ENCODE measurements around the gene TNFRSF18.
"Not testable (repeated sequence)": the region's sequence is repeated elsewhere in the genome, so short reads cannot be mapped to it uniquely, and the experiment has no call there.

TNFRSF18 gene, protein sequence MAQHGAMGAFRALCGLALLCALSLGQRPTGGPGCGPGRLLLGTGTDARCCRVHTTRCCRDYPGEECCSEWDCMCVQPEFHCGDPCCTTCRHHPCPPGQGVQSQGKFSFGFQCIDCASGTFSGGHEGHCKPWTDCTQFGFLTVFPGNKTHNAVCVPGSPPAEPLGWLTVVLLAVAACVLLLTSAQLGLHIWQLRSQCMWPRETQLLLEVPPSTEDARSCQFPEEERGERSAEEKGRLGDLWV

DNA sequence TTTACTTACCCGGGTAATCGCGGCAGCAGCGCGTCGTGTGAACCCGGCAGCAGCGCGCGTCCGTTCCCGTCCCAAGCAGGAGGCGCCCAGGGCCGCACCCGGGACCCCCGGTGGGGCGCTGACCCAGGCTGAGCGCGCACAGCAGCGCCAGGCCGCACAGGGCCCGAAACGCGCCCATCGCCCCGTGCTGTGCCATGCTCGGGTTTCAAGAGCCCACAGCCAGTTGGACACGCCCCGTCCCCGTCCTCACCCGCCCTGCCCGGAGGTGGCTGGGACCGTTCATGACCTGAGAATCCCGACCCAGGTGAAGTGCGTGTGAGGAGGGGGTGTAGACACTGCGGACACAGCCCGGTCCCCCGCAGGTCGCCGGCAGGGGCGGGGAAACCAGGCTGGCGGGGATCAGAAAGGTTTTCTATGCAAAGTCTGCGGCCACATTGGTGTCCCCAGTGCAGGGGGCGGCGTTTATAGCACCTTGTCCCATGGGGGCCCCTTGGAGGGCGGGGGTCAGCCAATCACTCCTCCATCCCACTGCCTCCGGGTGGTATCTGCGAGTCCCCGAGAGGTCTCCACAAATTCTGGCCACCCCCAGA lies at the start of gene TNFRSF18:
Gene TNFRSF18, minus strand, starts transcription at position 217 of the 590 bp plus-strand sequence. Its CDS starts 21 bp downstream, at position 196.
- no peak for DNase-seq

DNA sequence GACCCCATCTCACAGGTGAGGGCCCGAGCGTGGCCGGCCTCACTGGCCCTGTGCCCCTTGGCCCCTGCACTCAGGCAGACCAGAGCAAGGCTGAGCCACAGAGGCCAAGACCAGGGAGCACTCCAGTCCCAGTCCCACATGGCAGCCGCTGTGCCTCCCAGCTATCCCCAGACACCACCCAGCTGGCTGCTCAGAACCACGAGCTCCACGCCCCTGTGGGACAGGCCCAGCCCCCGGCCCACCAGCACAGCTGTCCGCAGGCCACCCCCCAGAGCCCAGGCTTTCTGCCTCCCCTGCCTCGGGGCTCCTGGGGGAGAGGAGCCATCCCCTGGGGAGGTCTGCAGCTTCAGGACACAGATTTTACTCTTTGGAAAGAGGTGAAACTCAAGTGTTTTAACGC lies 49.2 kb upstream of the TNFRSF18 start:
- no peak for DNase-seq

DNA sequence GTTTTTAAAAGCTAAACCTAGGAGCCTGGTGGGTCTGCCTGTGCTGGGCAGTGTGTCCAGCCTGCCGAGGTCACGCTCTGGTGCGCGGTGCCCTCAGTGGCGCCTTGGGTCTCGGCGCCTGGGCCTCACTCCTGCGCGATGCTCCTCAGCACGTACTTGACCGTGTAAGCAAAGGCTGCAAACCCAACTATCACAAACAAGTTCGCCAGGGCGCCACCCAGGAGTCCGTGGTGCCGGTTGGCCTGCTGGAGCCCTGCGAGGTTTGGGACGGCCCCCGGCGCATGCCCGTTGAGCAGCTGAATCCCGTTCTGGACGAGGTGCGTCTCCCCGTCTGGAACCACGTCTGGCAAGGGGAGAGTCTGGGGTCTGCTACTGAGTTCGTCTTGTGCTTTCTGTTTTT lies 48.7 kb upstream of the TNFRSF18 start:
- DNase-seq: no peak

DNA sequence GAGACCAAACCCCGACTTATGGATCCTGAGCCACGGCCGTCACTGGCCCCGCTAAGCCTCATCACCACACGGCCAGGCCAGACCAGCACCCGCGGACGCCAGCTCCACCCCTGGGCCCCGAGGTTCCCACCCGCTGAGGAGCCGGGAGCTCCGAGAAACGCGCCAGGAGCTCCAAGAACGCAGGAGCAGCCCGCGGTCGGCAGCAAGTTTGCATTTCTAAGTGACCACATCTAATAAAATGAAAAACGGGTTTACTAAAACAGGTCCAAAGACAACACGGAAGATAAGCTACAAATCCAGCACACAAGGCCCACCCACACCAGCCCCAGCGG lies 48.2 kb upstream of the TNFRSF18 start:
- DNase-seq: no peak

DNA sequence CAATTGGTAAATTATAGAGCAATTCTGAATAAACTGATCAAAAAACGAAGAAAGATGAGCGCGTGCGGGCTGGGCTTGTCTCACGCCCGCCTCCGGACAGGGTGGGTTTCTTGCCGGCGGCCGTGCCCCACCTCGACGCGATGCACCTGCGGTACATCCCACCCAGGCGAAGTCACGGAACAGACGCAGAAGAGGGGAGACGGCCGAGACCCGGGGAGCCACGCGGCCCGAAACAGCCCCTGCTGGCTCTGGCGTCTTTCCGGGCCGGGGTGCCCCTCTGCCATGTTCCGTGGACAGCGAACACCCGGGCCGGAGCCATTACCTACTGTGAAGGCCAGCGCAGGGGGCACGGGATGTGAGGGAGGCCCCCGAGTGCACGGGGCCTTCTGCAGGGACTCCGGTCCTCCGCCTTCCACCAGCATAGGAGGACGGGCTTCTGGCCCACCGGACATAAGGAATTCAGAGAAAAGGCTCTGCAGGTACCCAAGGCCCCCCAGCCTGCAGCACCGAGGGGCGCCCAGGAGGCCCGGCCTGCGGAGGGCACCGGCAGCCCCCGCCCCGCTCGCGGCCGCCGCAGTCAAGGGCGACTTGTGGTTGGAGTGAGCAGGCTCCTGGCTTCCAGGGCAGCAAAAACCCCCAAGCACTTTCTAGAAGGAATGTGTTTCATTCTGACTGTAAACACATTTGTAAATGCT lies 47.7 kb upstream of the TNFRSF18 start:
- no peak for DNase-seq

DNA sequence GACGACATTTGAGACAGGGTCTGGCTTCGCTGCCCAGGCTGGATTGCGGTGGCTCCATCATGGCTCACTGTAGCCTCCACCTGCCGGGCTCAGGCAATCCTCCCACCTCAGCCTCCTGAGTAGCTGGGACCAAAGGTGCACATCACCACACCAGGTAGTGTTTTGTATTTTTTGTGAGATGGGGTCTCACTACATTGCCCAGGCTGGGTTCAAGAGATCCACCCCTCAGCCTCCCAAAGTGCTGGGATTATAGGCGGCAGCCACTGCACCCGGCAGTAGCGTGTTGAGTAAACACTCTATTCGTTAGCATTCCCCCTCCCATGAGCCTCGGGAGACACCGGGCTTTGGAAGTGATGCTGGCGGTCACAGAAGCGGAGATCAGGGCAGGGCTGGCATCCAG lies 46.9 kb upstream of the TNFRSF18 start:
- DNase-seq: no peak

DNA sequence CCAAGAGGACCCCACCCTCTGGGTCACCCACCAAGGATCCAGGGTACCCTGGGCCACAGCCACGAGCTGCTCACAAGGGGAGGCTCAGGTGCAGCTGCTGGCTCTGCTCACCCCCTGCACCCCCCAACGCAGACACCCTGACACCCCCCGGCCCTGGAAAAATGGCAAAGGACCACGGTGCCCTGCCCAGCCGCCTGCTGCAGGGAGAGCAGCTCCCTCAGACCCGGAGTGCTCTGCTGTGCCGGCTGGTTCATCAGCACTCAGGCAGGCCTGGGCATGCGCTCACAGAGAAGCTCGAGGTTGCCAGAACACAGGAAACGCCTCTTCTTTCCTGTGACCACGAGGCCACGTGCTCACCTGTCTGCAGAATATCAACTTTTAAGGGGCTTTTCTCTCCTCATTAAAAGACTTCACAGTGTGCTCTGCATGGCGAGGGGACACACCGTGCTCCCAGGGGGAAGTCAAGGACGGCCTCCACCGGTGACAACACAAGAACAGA lies 44.4 kb upstream of the TNFRSF18 start:
- no peak for DNase-seq

DNA sequence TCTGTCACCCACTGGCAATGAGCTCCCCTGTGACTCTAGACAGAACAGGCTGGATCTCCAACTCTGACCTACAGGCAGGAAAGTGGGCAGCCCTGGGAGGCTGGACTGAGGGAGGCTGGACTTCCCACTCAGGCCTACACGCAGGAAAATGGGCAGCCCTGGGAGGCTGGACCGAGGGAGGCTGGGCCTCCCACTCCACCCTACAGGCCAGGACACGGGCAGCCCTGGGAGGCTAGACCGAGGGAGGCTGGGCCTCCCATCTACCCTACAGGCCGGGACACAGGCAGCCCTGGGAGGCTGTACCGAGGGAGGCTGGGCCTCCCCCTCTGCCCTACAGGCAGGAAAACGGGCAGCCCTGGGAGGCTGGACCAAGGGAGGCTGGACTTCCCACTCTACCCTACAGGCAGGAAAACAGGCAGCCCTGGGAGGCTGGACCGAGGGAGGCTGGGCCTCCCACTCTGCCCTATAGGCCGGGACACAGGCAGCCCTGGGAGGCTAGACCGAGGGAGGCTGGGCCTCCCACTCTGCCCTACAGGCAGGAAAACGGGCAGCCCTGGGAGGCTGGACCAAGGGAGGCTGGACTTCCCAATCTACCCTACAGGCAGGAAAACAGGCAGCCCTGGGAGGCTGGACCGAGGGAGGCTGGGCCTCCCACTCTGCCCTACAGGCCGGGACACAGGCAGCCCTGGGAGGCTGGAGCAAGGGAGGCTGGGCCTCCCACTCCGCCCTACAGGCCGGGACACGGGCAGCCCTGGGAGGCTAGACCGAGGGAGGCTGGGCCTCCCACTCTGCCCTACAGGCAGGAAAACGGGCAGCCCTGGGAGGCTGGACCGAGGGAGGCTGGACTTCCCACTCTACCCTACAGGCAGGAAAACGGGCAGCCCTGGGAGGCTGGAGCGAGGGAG lies 41.9 kb upstream of the TNFRSF18 start:
- DNase-seq: not testable (repeated sequence)

DNA sequence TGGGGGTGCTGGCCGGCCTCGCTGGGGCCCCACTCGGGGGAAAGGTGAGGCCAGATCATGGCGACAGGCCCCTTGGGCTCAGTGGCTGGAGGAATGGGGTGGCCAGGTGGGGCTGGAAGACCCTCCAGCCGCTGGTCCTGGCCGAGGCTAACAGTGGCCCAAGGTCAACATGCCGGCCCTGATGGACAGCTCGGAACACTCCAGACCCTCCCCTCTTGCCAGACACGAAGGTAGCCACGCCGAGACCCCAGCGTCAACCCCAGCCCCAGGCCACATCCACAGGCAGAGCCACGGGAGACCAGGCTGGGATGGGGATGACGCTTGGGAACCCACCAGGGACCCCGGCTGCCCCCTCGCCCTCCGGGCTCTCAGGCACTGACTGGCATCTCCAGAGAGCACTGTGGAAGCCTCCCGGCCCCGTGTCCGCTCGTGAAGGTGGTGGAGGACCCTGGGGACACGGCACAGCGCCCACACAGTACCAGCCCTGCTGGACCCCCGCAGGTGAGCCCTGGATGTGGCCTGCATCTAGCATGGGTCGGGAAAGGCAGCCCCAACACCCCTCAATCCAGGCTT lies 41.0 kb upstream of the TNFRSF18 start:
- DNase-seq: no peak

DNA sequence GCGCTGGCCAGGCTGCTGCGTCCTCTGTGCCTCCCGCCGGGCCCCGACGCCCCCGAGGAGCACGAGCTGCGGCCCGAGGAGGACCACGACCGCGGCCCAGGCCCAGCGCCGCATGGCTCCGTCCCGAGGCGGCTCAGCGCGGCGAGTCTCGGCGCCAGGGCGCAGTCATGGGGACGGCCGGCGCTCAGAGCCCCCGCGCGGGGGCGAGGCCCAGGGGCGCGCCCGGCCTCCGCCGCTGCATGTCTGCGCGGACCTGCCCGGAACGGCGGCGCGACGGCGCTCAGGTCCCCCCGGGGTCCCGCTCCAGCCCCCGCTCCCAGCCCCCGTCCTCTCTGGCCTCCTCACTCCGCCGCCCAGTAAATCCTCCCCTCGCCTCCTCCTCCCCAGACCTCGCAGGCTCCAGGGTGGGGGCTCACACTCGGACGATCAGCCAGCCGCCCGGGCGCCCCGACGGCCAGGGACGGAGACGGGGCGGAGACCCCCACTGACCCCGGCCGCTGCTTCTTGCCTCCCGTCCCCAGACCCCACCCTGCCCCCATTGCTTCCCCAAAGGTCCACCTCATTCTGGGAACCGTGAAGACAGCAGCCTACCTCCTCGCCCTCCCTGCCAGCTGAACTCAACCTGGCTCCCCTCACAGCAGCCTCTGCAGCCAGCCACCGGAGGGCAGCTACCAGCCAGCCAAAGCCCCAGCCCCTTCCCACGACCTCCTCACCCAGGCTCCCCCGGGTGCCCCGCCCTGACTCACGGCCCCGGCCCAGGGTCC lies 40.4 kb upstream of the TNFRSF18 start, which contains the start of gene C1QTNF12:
Gene C1QTNF12, minus strand, starts transcription at position 146 of the 764 bp plus-strand sequence. Its CDS starts 32 bp downstream, at position 114.
- no peak for DNase-seq

DNA sequence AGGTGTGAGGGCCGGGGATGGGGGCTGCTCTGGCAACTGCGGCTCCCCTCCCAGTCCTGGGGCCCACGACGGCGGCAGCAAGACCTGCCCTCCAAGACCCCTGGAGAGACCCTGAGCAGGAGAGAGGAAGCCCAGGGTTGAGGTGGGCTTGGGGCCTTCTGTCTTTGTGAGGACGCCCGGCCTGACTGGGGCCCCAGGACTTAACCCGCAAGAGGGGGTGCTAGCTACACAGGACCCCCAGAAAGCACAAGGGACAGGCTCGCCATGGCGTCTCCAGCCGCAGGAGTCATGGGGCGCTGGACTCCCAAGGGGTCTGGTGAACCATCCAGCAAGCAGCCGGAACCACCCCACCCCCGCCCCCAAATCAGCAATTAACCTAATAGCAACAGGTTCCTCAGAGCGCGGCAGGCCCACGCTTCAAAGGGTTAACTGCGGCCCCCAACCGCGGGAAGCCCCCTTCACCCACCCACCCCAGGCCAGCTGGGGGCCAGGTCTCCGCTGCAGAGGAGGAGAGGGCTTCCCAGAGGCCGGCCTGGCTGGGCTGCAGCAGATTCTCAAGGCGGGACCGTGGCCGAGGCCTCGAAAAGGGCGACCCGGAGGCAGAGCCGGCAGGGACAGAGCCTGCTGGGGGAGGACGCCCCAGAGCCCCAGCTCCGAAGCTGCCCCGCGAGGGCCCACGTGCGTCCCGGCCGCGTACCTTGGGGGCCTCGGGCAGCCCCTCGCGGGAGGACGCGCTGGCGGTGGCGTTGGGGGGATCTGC lies 39.6 kb upstream of the TNFRSF18 start:
- no peak for DNase-seq

DNA sequence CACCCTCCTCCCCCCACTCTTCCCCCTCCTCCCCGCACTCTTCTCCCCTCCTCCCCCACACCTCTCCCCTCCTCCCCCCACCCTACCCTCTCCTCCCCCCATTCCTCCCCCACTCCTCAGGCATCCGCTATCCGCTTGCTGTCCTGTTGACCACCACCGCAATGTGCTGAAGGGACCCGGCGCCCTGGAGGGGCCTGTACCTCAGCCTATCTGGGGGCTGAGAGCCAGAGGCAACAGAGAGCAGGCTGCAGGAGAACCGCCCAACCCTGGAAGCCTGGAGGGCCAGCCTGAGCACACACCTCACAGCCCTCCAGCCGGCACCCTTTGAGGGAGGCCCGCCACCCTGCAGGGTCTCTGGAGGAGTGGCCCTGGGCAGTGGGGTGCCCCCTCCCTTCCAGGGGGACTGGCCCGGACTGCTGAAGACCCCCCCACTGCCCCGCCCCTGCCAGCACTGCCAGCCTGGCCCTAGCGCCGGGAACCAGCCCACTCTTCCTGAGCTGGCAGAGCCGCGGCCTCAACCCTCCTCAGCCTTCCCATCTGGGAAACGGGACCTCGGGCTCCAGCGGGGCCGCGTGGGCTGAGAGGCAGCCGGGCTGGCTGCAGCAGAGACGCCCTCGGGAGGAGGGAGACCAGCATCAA lies 38.9 kb upstream of the TNFRSF18 start:
- no peak for DNase-seq

DNA sequence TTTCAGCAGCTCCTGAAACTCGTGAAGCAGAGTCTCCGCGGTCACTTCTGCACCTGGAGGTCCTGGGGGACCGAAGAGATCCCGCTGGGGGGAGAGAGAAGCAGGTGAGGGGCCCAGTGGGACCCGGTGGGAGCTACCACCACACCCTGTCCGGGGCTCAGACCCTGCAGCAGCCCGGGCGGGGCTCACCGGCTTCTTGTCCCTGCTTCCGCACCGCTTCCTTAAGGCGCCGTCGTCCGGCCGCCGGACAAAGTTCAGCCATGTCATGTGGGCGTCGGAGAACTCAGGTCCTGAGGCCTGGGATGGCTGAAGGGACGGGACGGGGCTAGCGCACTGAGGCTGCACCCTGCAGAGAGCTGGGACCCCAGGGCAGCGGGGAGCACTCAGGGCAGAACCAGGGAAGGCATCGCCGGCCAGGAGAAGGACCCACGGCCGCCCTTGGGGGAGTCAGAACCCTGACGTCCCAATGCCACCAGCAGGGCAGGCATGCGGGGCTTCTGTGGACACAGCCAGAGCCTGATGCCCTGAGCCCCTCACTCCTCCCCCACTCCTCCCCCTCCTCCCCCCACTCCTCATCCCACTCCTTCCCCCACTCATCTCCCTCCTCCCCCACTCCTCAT lies 37.9 kb upstream of the TNFRSF18 start:
- DNase-seq: no peak

DNA sequence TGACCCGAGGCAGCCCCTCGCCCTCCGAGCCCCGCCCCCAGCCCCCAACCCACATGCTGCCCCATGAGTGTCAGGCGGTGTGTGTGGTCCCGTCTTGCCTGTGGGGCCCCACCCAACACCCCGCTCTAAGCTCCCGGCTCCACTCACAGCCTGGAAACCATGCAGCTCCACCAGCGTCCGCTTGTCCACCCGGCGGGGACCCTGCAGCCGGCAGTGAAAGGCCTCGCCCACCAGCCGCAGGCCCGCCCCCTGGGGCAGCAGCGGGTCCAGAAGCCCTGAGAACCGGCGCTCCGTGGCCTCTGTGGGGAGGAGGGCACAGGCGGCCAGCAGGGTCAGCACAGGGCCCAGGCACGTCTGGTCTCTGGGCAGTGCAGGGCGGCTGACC lies 37.4 kb upstream of the TNFRSF18 start:
- DNase-seq: no peak

DNA sequence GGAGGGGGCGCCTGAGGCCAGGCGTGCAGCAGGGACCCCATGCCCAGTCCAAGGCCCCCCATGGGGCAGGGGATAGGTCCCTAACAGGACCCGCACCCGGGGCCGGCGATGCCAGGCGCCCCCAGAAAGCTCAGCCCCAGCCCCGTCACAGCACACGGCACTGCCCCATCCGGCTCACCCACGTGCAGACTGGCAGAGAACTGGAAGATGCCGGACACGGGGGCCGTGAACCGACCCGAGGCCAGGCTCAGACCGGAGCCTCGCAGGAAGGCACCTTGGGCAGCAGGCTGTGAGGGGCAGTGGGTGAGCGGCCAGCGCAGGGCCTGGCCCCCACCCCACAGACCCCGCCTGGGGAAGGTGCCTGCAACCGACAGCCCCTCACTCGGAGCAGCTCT lies 36.9 kb upstream of the TNFRSF18 start:
- no peak for DNase-seq

DNA sequence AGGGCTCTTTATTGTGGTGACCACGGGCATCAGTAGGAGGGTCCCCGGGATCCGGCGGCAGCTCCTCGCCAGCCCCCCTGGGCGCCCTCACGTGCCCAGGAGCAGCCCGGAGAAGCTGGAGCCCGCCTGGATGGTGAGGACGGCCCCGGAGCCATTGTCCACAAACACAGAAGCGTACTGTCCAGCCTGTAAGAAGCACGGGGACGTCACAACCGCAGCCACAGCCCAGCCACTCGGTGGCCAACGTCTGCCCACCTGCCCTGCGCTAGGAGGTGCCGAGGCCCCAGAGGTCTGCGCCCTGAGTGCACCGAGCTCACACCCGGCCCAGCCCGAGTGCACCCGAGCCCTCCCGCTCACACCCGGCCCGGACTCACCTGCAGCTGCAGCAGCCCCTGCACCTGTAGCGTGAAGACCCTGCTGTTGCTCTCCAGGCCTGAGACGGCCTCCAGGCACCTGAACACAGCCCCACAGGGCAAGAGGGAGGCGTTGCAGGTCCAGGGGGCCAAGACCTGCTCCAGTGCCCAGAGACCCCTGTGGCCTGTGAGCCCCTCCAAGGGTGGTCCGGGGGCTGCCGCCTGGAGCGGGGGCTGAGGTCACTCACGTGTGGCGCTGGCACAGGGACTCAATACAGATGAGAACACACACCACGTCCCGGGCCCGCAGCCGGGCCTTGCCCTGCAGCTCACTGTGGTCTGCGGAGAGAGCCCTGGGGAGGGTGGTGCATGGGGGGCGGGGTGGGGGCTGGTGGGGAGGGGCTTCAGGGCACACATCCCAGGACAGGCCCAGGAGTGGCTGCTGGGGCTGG lies 36.3 kb upstream of the TNFRSF18 start:
- DNase-seq: no peak

DNA sequence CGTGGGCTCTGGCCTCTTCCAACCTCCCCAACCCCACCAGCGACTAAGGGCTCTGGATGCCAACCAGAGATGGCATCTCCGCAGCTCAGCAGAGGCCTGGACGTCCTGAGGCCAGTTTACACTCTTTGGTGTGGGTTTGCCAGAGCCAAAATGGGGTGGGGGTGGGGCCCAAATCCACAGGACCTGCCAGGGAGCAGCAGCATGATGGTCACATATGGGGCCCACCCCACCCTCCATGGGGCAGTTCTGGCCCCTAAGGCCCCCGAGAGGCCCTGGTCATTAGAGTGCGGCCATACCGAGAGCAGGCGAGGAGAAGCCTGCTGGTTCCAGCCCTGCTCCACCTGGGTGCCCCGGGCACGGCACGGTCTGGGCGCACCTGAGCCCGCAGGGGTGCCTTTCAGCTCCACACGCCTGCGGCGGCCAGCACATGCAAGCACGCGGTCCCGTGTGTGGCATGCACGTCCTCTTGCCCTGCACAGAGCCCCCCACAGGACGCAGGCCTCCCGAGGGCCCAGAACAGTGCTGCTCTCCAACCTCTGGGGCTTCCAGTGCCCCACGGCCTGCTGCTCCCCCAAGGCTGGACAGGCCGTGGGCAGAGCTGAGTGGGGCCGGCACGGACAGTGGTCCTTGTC lies 35.3 kb upstream of the TNFRSF18 start:
- DNase-seq: no peak

DNA sequence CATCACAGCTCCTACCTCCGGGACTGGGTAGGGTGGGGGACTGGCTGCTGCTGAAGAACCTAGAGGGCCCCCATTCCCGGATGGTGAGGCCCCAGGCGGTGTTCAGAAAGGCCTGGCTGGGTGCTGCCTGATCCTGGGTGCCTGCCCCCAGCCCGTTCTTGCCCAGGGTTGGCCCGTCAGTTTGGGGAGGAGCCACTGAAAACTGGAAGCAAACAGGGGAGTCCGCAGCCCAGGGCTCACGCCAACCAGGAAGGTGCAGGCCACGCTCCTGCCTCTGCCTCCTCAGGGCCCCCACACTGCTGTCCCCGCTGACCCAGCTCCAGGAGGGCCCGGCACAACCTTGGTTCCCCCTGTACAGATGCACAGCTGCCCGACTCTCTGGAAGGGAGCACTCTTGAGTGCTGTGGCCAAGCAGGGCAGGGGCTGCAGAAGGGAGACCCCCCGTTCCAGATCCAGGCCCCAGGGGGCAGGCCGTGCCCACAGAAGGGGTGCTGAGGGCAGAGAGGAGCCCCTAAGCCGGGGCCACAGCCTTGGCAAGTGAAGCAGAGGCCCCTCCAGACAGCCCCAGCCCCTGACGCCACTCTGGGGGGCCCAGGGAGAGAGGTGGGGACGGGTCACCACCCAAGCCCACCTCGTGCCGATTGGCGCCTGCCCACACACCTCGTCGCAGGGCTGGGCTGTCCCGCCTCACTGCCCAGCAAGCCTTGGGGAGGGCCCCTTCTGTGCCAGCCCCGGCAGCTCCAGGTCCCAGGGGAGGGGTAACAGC lies 34.6 kb upstream of the TNFRSF18 start:
- DNase-seq: no peak
